Measurements from ENCODE around the gene MOXD1. TPM values are rescaled to one million over a fixed set of nuclear protein-coding genes. Genes with fewer than 3 reads are reported as not detected.

MOXD1 gene
- total RNA-seq, 4 donors from 2014 or later = 1.5 to 12.4 (median 3.5) TPM

DNA sequence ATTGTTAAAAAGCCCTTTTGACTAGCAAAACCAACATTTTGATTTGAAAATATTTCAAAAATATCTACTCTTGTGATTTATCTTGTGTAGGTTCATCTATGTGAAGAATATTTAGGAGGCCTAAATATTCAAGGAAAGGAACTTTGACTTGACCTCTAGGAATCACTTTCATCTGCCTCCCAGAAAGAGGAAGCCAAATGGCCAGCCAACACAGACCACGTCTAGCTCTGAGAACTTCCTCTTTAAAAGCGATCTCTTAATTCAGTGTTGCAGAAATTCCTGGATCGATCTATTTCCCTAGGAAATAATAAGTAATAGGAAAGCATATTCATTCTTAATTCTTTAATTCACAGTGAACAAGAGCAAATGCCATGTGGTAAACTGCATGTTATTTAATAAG lies 9.6 kb upstream of the MOXD1 start:
- TF ChIP-seq, protein P1, sequence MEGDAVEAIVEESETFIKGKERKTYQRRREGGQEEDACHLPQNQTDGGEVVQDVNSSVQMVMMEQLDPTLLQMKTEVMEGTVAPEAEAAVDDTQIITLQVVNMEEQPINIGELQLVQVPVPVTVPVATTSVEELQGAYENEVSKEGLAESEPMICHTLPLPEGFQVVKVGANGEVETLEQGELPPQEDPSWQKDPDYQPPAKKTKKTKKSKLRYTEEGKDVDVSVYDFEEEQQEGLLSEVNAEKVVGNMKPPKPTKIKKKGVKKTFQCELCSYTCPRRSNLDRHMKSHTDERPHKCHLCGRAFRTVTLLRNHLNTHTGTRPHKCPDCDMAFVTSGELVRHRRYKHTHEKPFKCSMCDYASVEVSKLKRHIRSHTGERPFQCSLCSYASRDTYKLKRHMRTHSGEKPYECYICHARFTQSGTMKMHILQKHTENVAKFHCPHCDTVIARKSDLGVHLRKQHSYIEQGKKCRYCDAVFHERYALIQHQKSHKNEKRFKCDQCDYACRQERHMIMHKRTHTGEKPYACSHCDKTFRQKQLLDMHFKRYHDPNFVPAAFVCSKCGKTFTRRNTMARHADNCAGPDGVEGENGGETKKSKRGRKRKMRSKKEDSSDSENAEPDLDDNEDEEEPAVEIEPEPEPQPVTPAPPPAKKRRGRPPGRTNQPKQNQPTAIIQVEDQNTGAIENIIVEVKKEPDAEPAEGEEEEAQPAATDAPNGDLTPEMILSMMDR (IDR thresholded peaks at IDR 0.05; ENCODE audit: low read depth) = no peak

DNA sequence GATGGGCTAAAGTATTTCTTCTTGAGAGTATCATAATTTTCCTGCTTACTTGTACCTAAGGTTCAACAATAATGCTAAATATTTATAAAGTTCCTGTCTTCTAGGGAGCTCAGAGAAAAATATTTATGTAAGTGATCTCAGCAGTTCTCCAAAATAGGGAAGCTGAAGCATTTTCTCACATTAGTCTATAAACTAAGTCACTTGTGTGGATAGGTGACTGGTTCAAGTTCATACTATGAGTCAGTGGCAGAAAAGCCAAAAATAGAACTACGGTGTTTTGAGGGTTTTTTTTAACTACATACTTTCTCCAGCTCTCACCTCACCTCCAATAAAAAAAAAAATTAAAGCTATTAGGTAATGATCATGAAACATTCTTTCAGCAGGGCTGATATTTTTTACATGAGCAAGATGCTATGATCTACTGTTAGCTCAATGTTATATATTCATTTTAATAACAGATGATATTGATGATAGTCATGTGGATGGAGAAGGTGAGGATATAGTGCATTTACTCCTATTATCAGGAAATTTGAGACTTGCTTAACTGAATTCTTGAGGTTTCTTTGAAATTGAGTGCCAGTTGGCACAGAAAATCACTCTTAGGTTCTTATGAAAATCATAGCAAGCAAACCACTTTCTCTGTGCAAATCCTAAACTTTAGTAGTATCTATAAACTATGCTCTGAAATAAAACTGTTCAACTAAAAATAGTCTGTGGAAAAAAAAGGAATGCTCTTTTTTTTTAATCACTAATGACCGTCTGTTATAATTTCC lies 4.1 kb upstream of the MOXD1 start:
- TF ChIP-seq, protein P1 (IDR thresholded peaks at IDR 0.05; ENCODE audit: low read depth) = no peak

DNA sequence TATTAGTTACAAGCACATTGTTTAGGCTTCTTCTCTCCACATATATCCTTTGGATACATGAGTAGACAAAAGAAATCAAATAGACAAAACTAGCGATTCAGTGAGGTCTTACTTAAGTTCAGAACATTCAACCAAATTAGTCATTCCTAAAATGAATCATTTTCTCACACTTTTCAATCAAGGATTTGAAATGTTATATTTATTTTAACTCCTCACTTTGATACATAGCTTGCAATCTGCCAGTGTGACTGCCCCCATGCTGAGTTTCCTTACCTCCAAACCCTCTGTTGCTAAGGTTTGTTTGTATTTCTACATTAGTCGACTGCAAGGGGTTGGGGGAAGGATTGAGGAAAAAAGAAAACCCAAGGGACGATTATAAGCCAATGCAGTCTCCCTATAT lies 3.5 kb upstream of the MOXD1 start:
- TF ChIP-seq, protein P1 (IDR thresholded peaks at IDR 0.05; ENCODE audit: low read depth) = no peak

DNA sequence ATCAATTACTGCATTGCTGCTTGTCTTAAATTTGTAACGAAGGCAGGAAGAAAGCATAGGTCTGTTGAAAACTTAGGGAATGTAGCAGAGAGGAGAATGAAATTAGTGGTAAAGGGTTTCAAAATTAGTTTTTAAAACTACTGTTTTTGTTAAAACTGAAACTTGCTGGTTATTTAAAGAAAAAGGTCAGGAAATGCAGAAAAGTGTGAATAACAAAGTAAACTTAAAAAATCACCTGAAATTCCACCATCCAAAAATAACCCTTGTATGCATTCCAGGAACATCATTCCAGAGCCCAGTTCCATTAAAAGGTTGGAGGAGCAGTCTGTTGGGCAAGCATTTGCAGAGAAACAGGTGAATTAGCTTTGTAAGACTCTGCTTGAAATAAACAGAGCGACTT lies 3.1 kb upstream of the MOXD1 start:
- TF ChIP-seq, protein P1 (IDR thresholded peaks at IDR 0.05; ENCODE audit: low read depth) = no peak

DNA sequence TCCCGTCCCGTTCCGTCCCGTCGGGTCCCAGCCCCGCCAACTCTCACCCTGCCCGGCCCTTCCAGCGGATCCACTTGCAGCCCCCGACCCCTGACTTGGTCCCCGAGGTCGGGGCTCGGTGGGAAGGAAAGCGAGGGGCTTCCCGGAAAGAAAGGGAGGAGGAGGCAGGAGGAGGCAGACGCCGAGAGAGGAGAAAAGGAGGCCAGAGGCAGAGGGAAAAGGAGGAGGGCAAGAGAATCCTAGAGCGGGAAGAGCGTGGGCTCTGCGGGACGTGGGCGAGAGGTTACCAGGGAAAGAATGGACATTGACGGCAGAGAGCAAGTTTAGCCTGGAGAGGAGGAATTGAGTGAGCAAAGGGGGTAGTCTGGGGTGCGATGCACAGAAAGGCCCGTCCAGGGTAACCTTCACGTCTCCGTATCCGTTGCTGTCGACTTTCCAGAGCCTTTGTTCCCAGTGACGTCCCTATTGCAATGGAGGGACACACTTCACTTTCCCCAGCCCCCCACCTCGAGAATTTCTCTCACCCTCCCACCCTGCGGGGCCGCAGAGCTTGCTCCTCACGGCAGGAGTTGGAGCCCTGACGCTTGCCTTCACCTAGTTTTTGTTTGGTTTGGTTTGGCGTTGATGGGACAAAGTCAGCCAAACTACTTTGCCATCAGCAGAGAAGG lies 477 bp upstream of the MOXD1 start:
- TF ChIP-seq, protein P1 (IDR thresholded peaks at IDR 0.05; ENCODE audit: low read depth) = no peak

DNA sequence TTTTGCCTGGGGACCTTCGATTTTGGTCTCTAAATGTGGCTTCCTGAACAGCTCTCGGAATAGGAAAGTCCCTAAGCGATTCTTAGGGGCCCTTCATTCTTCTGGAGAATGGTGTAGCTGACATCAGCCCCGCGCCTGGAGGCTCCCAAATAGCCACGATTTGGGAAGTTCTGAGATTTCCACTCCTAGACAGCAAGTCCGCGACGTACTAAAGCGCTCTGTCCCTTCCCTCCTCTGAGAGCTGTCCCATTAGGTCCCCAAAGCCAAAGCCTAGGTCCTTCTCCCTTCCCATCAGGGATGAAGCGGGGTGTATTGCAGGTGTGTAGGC lies 756 bp downstream of the MOXD1 start:
- TF ChIP-seq, protein P1 (IDR thresholded peaks at IDR 0.05; ENCODE audit: low read depth) = no peak

DNA sequence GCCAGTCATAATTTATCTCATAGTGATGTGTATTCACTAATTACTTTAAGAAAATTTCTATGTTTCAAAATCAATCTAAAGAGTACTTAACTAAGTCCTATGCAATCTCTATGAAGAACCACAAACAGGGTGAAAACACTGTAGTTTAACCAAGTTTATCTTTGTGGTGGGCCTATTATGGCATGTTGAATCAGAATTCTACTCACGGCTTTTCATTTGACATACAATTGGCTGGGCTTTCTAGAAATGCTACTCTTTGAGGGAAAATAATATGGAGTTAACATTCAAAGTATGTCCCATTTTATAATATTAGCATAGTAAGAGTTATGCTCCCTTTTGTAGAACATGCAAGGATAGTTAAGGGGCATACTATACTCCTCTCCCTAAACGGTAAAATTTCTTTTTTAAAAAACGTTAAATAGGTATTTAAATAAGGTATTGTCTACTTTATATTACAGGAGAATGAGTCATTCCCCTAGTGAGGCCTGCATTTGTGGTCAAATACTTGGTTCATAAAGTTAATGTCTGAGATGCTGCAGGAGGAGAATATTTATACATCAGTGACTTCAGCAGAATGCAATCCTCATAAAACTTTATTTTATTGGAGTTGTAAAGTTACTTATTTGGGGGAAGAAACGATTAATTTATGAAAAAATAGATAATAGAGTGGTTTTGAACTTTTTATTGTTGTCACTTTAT lies 1.8 kb downstream of the MOXD1 start:
- TF ChIP-seq, protein P1 (IDR thresholded peaks at IDR 0.05; ENCODE audit: low read depth) = no peak

All from subcutaneous adipose tissue (tissue), 4 donors.